ENCODE results near the gene RRAD.
"Not testable (repeated sequence)": the region's sequence is repeated elsewhere in the genome, so short reads cannot be mapped to it uniquely, and the experiment has no call there.

Gene RRAD, protein sequence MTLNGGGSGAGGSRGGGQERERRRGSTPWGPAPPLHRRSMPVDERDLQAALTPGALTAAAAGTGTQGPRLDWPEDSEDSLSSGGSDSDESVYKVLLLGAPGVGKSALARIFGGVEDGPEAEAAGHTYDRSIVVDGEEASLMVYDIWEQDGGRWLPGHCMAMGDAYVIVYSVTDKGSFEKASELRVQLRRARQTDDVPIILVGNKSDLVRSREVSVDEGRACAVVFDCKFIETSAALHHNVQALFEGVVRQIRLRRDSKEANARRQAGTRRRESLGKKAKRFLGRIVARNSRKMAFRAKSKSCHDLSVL

GRCh38 chr16:66925322-66925840 lies at the start of gene RRAD:
Gene RRAD (minus strand): TSS chr16:66925535. CDS start chr16:66925179, 356 bp downstream.
- DNase-seq = no peak

- DNase-seq = not testable (repeated sequence)
These were observed 49.6 kb upstream of the RRAD start for GRCh38 chr16:66974932-66975246.

DNA sequence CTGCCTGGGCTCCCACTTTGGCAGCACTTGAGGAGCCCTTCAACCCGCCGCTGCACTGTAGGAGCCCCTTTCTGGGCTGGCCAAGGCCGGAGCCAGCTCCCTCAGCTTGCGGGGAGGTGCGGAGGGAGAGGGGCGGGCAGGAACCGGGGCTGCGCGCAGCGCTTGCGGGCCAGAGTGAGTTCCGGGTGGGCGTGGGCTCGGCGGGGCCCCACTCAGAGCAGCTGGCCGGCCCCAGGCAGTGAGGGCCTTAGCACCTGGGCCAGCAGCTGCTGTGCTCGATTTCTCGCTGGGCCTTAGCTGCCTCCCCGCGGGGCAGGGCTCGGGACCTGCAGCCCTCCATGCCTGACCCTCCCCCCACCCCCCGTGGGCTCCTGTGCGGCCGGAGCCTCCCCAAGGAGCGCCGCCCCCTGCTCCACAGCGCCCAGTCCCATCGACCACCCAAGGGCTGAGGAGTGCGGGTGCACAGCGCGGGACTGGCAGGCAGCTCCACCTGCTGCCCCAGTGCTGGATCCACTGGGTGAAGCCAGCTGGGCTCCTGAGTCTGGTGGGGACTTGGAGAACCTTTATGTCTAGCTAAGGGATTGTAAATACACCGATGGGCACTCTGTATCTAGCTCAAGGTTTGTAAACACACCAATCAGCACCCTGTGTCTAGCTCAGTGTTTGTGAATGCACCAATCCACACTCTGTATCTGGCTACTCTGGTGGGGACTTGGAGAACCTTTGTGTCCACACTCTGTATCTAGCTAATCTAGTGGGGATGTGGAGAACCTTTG lies 49.0 kb upstream of the RRAD start:
- DNase-seq = not testable (repeated sequence)

- DNase-seq = no peak
These were observed 48.4 kb upstream of the RRAD start for GRCh38 chr16:66973716-66974115.

DNA sequence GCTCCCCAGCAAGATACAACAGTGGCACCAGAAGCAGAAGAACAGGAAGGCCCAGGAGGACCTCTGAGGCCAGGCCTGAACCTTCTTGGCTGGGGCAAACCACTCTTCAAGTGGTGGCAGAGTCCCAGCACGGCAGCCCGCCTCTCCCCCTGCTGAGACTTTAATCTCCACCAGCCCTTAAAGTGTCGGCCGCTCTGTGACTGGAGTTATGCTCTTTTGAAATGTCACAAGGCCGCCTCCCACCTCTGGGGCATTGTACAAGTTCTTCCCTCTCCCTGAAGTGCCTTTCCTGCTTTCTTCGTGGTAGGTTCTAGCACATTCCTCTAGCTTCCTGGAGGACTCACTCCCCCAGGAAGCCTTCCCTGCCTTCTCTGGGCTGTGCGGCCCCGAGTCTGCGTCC lies 47.6 kb upstream of the RRAD start:
- no peak for DNase-seq

GRCh38 chr16:66970775-66971720 lies 45.7 kb upstream of the RRAD start:
- no peak for DNase-seq

- no peak for DNase-seq
These were observed 43.5 kb upstream of the RRAD start for GRCh38 chr16:66968847-66969246.

DNA sequence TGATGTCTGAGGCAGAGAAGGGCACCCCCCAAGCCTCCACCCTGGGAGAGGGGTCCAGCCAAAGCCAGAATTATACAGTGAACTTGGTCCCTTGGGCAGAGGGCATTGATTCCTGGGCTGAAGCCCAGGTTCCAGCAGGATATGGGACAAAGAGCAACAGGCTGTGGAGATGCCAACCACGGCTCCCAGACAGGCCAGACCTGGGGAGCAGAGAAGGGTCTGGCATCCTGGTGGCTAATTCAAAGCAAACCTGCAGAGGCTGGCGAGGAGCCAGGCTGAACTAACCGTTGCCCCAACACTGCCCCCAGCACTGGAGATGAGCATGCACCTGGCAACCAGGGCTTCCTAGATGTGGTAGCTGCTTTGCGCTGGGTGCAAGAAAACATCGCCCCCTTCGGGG lies 38.7 kb upstream of the RRAD start:
- no peak for DNase-seq

- DNase-seq = peak; percentile 33
These were observed 36.6 kb upstream of the RRAD start for GRCh38 chr16:66961914-66962313.

GRCh38 chr16:66961065-66961744 lies 35.9 kb upstream of the RRAD start, which contains the start of gene CES3:
Gene CES3 (plus strand): TSS chr16:66961266. CDS start chr16:66961308, 42 bp downstream.
- peak; percentile 48 for DNase-seq

- DNase-seq = no peak
These were observed 34.9 kb upstream of the RRAD start for GRCh38 chr16:66960270-66960669.

DNA sequence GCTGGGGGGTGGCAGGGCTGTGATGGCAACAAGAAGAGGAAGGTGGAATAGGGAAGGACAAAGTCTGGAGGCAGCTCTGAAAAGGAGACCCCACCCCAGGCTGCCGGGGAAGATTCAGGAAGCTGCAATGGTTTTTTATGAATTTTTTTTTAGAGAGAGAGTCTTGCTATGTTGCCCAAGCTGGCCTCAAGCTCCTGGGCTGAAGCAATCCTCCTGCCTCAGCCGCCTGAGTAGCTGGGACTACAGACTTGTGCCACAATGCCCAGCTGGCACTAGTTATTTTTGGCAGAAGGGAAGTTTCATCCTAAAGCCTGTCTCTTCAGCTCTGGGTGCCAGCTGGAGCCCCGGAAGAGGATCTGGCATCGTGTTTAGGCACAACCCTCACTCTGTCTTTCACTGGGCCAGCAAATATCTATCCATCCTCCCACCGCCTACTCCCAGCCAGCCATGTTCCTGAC lies 34.4 kb upstream of the RRAD start:
- peak; percentile 43 for DNase-seq

DNA sequence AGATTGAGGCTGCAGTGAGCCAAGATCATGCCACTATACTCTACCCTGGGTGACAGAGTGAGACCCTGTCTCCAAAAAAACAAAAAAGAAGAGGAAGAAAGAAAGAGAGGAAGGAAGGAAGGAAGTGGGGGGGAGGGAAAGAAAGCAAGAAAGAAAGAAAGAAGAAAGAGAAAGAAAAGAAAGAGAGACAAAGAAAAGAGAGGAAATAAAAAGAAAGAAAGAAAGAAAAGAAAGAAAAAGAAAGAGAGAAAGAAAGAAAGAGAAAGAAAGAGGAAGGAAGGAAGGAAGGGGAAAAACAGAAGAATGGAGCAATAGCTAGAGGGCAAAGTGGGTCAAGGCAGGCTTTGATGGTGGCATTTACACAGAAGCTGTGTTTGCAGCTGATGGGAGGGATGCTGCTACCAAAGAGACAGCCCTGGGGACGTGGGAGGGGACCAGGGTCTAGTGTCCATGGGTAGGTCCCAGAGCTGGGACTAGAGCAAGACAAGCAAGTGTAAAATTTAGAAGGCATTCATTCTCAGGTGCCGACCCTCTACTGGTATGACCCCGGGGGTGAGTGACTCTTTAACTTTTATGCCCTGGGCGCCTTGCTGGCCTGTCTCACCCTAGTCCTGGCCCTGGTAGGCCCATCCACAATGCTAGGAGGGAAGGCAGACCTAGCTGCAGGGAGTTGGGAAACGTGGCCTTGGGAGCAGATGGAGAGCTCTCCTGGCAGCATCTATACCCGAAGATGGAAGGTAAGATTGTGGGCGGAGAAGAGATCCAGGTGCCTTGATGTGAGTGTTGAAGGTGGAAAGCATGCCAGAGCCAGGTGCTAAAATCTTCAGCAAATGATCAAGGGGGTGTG lies 33.7 kb upstream of the RRAD start:
- peak; percentile 21 for DNase-seq

GRCh38 chr16:66956154-66956457 lies 30.8 kb upstream of the RRAD start:
- not testable (repeated sequence) for DNase-seq

GRCh38 chr16:66955363-66956153 lies 30.2 kb upstream of the RRAD start:
- not testable (repeated sequence) for DNase-seq

- DNase-seq = peak; percentile 72
These were observed 28.8 kb upstream of the RRAD start for GRCh38 chr16:66954097-66954659.

- no peak for DNase-seq
These were observed 28.2 kb upstream of the RRAD start for GRCh38 chr16:66953462-66954096.

DNA sequence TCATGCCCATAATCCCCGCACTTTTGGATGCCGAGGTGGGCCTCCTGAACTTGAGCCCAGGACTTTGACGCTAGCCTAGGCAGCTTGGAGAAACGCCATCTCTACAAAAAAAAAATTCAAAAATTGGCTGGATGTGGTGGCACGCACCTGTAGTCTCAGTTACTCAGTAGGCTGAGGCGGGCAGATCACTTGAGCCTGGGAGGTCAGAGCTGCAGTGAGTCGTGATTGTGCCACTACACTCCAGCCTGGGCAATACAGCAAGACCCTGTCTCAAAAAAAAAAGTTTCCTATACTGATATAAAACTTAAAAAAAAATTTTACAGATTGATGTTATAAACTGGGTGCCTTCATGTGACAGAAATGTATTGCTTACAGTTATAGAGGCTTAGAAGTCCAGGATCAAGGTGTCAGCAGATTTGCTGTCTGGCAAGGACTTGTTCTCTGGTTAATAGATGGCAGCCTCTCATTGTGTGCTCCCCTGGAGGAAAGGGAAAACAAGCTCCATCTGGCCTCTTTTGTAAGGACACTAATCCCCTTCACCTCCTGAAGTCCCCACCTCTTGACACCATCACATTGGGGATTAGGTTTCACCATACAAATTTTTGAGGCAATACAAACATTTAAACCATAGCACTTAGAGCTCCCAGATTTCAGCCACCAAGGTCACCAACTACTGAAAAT lies 27.2 kb upstream of the RRAD start:
- DNase-seq = peak; percentile 79

All from NCI-H2171 treated with DMSO at 0.1 percent for 48 hours (cell line).